ENCODE results near the gene PDE11A.

DNA sequence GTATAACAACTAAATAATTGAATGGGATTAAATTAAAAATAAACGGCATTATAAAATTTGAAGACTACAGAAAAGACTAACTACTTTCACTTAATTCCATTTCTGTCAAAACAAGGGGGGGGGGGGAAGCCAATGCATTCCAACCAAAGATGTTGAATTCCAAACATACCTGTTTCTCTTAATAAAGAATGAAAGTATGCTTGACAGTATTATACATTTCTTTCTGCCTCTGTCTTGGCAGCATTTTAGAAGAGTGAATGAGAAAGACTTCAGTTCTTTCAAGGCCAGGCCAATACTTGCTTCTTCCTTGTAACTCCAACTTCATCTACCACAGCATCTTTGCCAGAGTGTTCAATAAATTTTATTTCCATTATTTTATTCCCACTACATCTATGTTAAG is 65.9 kb downstream of the PDE11A start:
- TF ChIP-seq, protein P1, sequence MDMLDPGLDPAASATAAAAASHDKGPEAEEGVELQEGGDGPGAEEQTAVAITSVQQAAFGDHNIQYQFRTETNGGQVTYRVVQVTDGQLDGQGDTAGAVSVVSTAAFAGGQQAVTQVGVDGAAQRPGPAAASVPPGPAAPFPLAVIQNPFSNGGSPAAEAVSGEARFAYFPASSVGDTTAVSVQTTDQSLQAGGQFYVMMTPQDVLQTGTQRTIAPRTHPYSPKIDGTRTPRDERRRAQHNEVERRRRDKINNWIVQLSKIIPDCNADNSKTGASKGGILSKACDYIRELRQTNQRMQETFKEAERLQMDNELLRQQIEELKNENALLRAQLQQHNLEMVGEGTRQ (IDR thresholded peaks at IDR 0.05) = no peak
- no peak for TF ChIP-seq ZSCAN20 (CRISPR knock-in tag; IDR thresholded peaks at IDR 0.05)
- TF ChIP-seq, protein P2, sequence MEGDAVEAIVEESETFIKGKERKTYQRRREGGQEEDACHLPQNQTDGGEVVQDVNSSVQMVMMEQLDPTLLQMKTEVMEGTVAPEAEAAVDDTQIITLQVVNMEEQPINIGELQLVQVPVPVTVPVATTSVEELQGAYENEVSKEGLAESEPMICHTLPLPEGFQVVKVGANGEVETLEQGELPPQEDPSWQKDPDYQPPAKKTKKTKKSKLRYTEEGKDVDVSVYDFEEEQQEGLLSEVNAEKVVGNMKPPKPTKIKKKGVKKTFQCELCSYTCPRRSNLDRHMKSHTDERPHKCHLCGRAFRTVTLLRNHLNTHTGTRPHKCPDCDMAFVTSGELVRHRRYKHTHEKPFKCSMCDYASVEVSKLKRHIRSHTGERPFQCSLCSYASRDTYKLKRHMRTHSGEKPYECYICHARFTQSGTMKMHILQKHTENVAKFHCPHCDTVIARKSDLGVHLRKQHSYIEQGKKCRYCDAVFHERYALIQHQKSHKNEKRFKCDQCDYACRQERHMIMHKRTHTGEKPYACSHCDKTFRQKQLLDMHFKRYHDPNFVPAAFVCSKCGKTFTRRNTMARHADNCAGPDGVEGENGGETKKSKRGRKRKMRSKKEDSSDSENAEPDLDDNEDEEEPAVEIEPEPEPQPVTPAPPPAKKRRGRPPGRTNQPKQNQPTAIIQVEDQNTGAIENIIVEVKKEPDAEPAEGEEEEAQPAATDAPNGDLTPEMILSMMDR (IDR thresholded peaks at IDR 0.05) = no peak

Data from A549 (cell line).